Measurements from ENCODE around the gene TMEM150A.

- TF ChIP-seq POLR2A (IDR thresholded peaks at IDR 0.05) (no peak), CTCF (IDR thresholded peaks at IDR 0.05) (no peak)
Measured at GRCh38 chr2:85628658-85629057, 26.2 kb upstream of the TMEM150A start.
